HepG2 (cell line): ENCODE measurements around the gene GRIFIN. TPM values are rescaled to one million over a fixed set of nuclear protein-coding genes. Genes with fewer than 3 reads are reported as not detected.
A peak's percentile ranks its signal among the peaks of the same experiment; 100 is the strongest.

Experiments
- ATAD3A ChIP-seq: sonication (generic); formaldehyde crosslinking; IDR thresholded peaks from 2 replicates; pipeline ENCODE4 v1.4.0; 2020; ENCODE audit warnings: missing genetic modification reagents
- HDAC1 ChIP-seq: sonication (generic); formaldehyde crosslinking; IDR thresholded peaks from 2 replicates; pipeline ENCODE4 v1.5.1; 2020; ENCODE audit warnings: mild to moderate bottlenecking, missing genetic modification reagents
- HMGXB4 ChIP-seq, 2 experiments: sonication (generic) in 1 of 2; formaldehyde crosslinking in 1 of 2; IDR thresholded peaks; 2 replicates each; pipeline versions ENCODE4 v1.4.0 to v1.6.1; 2018 to 2020; ENCODE audit warnings: missing genetic modification reagents in 2 of 2, borderline replicate concordance in 1 of 2, low read depth in 1 of 2, mild to moderate bottlenecking in 1 of 2, missing biosample characterization in 1 of 2
- MXD1 ChIP-seq: sonication (generic); formaldehyde crosslinking; IDR thresholded peaks from 2 replicates; pipeline ENCODE4 v1.4.0; 2020; ENCODE audit warnings: mild to moderate bottlenecking, missing genetic modification reagents
- PAXIP1 ChIP-seq: sonication (generic); formaldehyde crosslinking; conservative IDR thresholded peaks from 2 replicates; pipeline ENCODE4 v1.4.0; 2020; ENCODE audit warnings: mild to moderate bottlenecking, missing genetic modification reagents, moderate library complexity
- SALL1 ChIP-seq: sonication (generic); formaldehyde crosslinking; IDR thresholded peaks from 2 replicates; pipeline ENCODE4 v1.8.0; 2022; ENCODE audit warnings: mild to moderate bottlenecking, missing genetic modification reagents
- SRF ChIP-seq: IDR thresholded peaks from 2 replicates; pipeline ENCODE4 v1.6.1; 2011; ENCODE audit warnings: mild to moderate bottlenecking, low read depth, low read length, moderate library complexity
- STAG1 ChIP-seq: sonication (generic); formaldehyde crosslinking; IDR thresholded peaks from 2 replicates; pipeline ENCODE4 v1.4.0; 2020; ENCODE audit warnings: missing genetic modification reagents
- ZFP37 ChIP-seq: sonication (generic); formaldehyde crosslinking; IDR thresholded peaks from 2 replicates; pipeline ENCODE4 v1.4.0; 2020; ENCODE audit warnings: missing genetic modification reagents, borderline replicate concordance
- ZNF121 ChIP-seq: sonication (generic); formaldehyde crosslinking; IDR thresholded peaks from 2 replicates; pipeline ENCODE4 v1.5.0; 2020; ENCODE audit warnings: mild to moderate bottlenecking, missing genetic modification reagents
- ZNF777 ChIP-seq: sonication (generic); formaldehyde crosslinking; IDR thresholded peaks from 2 replicates; pipeline ENCODE4 v1.4.0; 2020; ENCODE audit warnings: missing genetic modification reagents
- polyA plus RNA-seq, 8 experiments: library from polyadenylated mRNA; depleted of rRNA in 3 of 8; stranded (reverse) in 7 of 8; unstranded in 1 of 8; fragments of >200 nt; fragmentation: Illumina TruSeq in 4 of 8; extraction: Trizol in 4 of 8; gene quantifications; 2 replicates each; pipeline versions ENCODE4 v1.2.1 to v1.2.3, GENCODE V29; 2011 to 2016; ENCODE audit warnings: low read depth in 4 of 8, missing spikeins in 1 of 8, mixed read lengths in 1 of 8; ENCODE audit not compliant: insufficient read depth in 1 of 8
- total RNA-seq, 5 experiments: library from RNA; depleted of rRNA; stranded (reverse); fragments of >200 nt; fragmentation: Illumina TruSeq; extraction: Trizol; gene quantifications; 2 replicates each; pipeline ENCODE4 v1.2.3, GENCODE V29; 2016; ENCODE audit warnings: low read depth in 1 of 5

Gene GRIFIN
- total and polyA plus RNA-seq, 2 of the 13 experiments (the other 11 are each of a cell fraction or from before 2014, with no cell fraction given) = not detected

- TF ChIP-seq ZFP37 (no peak), PAXIP1 (CRISPR knock-in tag) (peak; percentile 43; the same call in 1 of the 2 replicates), SRF (no peak), ATAD3A (no peak), STAG1 (CRISPR knock-in tag) (peak; percentile 58), ZNF121 (CRISPR knock-in tag) (peak; percentile 77), SALL1 (CRISPR knock-in tag) (peak; percentile 54; the same call in 1 of the 2 replicates), ZNF777 (peak; percentile 53; the same call in 1 of the 2 replicates), HDAC1 (0 out of 2 replicates have a peak, but pooled peaks have one; percentile 37), HMGXB4 (CRISPR knock-in tag; IDR thresholded peaks at IDR 0.05; ENCODE audit: borderline replicate concordance in 1 of 2, low read depth in 1 of 2) (0 out of 4 replicates have a peak, but pooled peaks have one; percentile 44 to 51), MXD1 (CRISPR knock-in tag) (peak; percentile 31; the same call in 1 of the 2 replicates)
Observed at GRCh38 chr7:2474813-2475677, 1.2 kb downstream of the GRIFIN start (continued).
